ENCODE measurements around the gene NRAP. TPM values are rescaled to one million over a fixed set of nuclear protein-coding genes. Genes with fewer than 3 reads are reported as not detected.

The NRAP gene
- total RNA-seq, 1 experiment from 2014 or later: 0.05 TPM

- H3K4me3 Mint-ChIP-seq (ENCODE audit: unreplicated experiment): no peak overlapping the region
- DNase-seq: no peak
- no peak overlapping the region for H3K27ac Mint-ChIP-seq (ENCODE audit: unreplicated experiment)
- H3K4me1 Mint-ChIP-seq (ENCODE audit: low read depth, unreplicated experiment): peaks cover 8% of the 10 kb centered on the region
- no peaks in the 10 kb centered on the region for H3K27me3 ChIP-seq (replicated peaks; ENCODE audit: control insufficient read depth, insufficient read depth, low read length)
- no peak overlapping the region for H3K4me3 ChIP-seq (ENCODE audit: low read depth, low read length)
- peaks cover 2% of the 10 kb centered on the region for H3K27me3 Mint-ChIP-seq (ENCODE audit: insufficient read depth, unreplicated experiment)
- 0 out of 2 replicates have a peak, but pooled peaks cover 4% of the 10 kb centered on the region for H3K4me1 ChIP-seq
- no TSS peak for BruUV-seq (replicated peaks)
- intact Hi-C loops (cut with micrococcal nuclease; ENCODE audit: unreplicated experiment): no loop called here
- TF ChIP-seq CTCF (IDR thresholded peaks at IDR 0.05; ENCODE audit: insufficient read depth in 1 of 2, low read depth in 1 of 2, low read length in 1 of 2, severe bottlenecking in 1 of 2, unreplicated experiment in 1 of 2): no peak
- no peaks in the 10 kb centered on the region for H3K9me3 Mint-ChIP-seq (ENCODE audit: unreplicated experiment)
- ChIA-PET POLR2A (no interaction called here), CTCF (interaction anchor here (1.3 kb wide), 1 partner anchor 238 kb away, joined by 3 read pairs; no protein-coding TSS in a partner anchor)
- no peaks in the 10 kb centered on the region for H3K36me3 Mint-ChIP-seq (ENCODE audit: insufficient read depth, unreplicated experiment)
- H3K36me3 ChIP-seq (ENCODE audit: control insufficient read depth, insufficient read depth, low read length): no peaks in the 10 kb centered on the region
- no peaks in the 10 kb centered on the region for H3K9me3 ChIP-seq
These were observed 41.0 kb downstream of the NRAP start for GRCh38 chr10:113622831-113623230.

- no peak for DNase-seq
- Histone ChIP-seq H3K4me3 (ENCODE audit: low read depth, low read length) (no peak overlapping the region), H3K9me3 (no peaks in the 10 kb centered on the region), H3K4me1 (0 out of 2 replicates have a peak, but pooled peaks cover 4% of the 10 kb centered on the region), H3K36me3 (ENCODE audit: control insufficient read depth, insufficient read depth, low read length) (no peaks in the 10 kb centered on the region), H3K27me3 (replicated peaks; ENCODE audit: control insufficient read depth, insufficient read depth, low read length) (no peaks in the 10 kb centered on the region)
- Mint-ChIP-seq H3K4me1 (ENCODE audit: low read depth, unreplicated experiment) (peaks cover 8% of the 10 kb centered on the region), H3K9me3 (ENCODE audit: unreplicated experiment) (no peaks in the 10 kb centered on the region), H3K27ac (ENCODE audit: unreplicated experiment) (no peak overlapping the region), H3K27me3 (ENCODE audit: insufficient read depth, unreplicated experiment) (peaks cover 2% of the 10 kb centered on the region), H3K4me3 (ENCODE audit: unreplicated experiment) (no peak overlapping the region), H3K36me3 (ENCODE audit: insufficient read depth, unreplicated experiment) (no peaks in the 10 kb centered on the region)
- TF ChIP-seq CTCF (IDR thresholded peaks at IDR 0.05; ENCODE audit: insufficient read depth in 1 of 2, low read depth in 1 of 2, low read length in 1 of 2, severe bottlenecking in 1 of 2, unreplicated experiment in 1 of 2): no peak
- intact Hi-C loops (cut with micrococcal nuclease; ENCODE audit: unreplicated experiment): no loop called here
- POLR2A ChIA-PET: no interaction called here
- no TSS peak for BruUV-seq (replicated peaks)
- CTCF ChIA-PET: interaction anchor here (1.3 kb wide), 1 partner anchor 237 kb away, joined by 3 read pairs; no protein-coding TSS in a partner anchor
These were observed 42.0 kb downstream of the NRAP start for GRCh38 chr10:113621799-113622198.

GRCh38 chr10:113620936-113621335 lies 42.9 kb downstream of the NRAP start:
- intact Hi-C loops (cut with micrococcal nuclease; ENCODE audit: unreplicated experiment): no loop called here
- no TSS peak for BruUV-seq (replicated peaks)
- DNase-seq: no peak
- H3K4me3 ChIP-seq (ENCODE audit: low read depth, low read length): no peak overlapping the region
- H3K9me3 ChIP-seq: no peaks in the 10 kb centered on the region
- no peaks in the 10 kb centered on the region for H3K27me3 ChIP-seq (replicated peaks; ENCODE audit: control insufficient read depth, insufficient read depth, low read length)
- H3K36me3 Mint-ChIP-seq (ENCODE audit: insufficient read depth, unreplicated experiment): no peaks in the 10 kb centered on the region
- POLR2A ChIA-PET: no interaction called here
- peaks cover 8% of the 10 kb centered on the region for H3K4me1 Mint-ChIP-seq (ENCODE audit: low read depth, unreplicated experiment)
- no peak overlapping the region for H3K4me3 Mint-ChIP-seq (ENCODE audit: unreplicated experiment)
- no peak for TF ChIP-seq CTCF (IDR thresholded peaks at IDR 0.05; ENCODE audit: insufficient read depth in 1 of 2, low read depth in 1 of 2, low read length in 1 of 2, severe bottlenecking in 1 of 2, unreplicated experiment in 1 of 2)
- no peak overlapping the region for H3K27ac Mint-ChIP-seq (ENCODE audit: unreplicated experiment)
- 0 out of 2 replicates have a peak, but pooled peaks cover 4% of the 10 kb centered on the region for H3K4me1 ChIP-seq
- no peaks in the 10 kb centered on the region for H3K9me3 Mint-ChIP-seq (ENCODE audit: unreplicated experiment)
- H3K36me3 ChIP-seq (ENCODE audit: control insufficient read depth, insufficient read depth, low read length): no peaks in the 10 kb centered on the region
- CTCF ChIA-PET: no interaction called here
- peaks cover 2% of the 10 kb centered on the region for H3K27me3 Mint-ChIP-seq (ENCODE audit: insufficient read depth, unreplicated experiment)

All from Caco-2 (cell line).